DMS53 (cell line): Measurements from ENCODE around the gene CDO1.
A peak's percentile ranks its signal among the peaks of the same experiment; 100 is the strongest.
"Not testable (repeated sequence)": the region's sequence is repeated elsewhere in the genome, so short reads cannot be mapped to it uniquely, and the experiment has no call there.

ENCODE experiments used
- DNase-seq: peaks from one replicate; lab custom pipeline; 2025; lab: John Stamatoyannopoulos, UW

Gene CDO1

GRCh38 chr5:115829913-115830312, 13.5 kb upstream of the CDO1 start:
- DNase-seq, result no peak

- no peak for DNase-seq
Observed at GRCh38 chr5:115825948-115826347, 9.5 kb upstream of the CDO1 start.

GRCh38 chr5:115824983-115825382, 8.5 kb upstream of the CDO1 start:
- DNase-seq, result not testable (repeated sequence)

- no peak for DNase-seq
Observed at GRCh38 chr5:115820846-115821245, 4.4 kb upstream of the CDO1 start.

GRCh38 chr5:115818821-115819220, 2.4 kb upstream of the CDO1 start:
- DNase-seq, result no peak

- DNase-seq, result no peak
Observed at GRCh38 chr5:115817386-115817785, 927 bp upstream of the CDO1 start.

GRCh38 chr5:115815693-115816225, 700 bp downstream of the CDO1 start:
- DNase-seq, result peak; percentile 18

- DNase-seq, result no peak
Observed at GRCh38 chr5:115815006-115815692, 1.3 kb downstream of the CDO1 start.

GRCh38 chr5:115813719-115814118, 2.7 kb downstream of the CDO1 start:
- no peak for DNase-seq

GRCh38 chr5:115812372-115812771, 4.1 kb downstream of the CDO1 start:
- DNase-seq, result no peak

- no peak for DNase-seq
Observed at GRCh38 chr5:115811406-115811805, 5.1 kb downstream of the CDO1 start.

GRCh38 chr5:115810761-115811160, 5.7 kb downstream of the CDO1 start:
- DNase-seq, result no peak

- DNase-seq, result no peak
Observed at GRCh38 chr5:115809946-115810345, 6.5 kb downstream of the CDO1 start.

GRCh38 chr5:115808066-115808465, 8.4 kb downstream of the CDO1 start:
- not testable (repeated sequence) for DNase-seq

GRCh38 chr5:115807654-115808052, 8.8 kb downstream of the CDO1 start:
- DNase-seq, result no peak

GRCh38 chr5:115806986-115807653, 9.3 kb downstream of the CDO1 start:
- DNase-seq, result no peak

- no peak for DNase-seq
Observed at GRCh38 chr5:115801984-115802383, 14.5 kb downstream of the CDO1 start.

GRCh38 chr5:115801152-115801551, 15.3 kb downstream of the CDO1 start:
- DNase-seq, result no peak

GRCh38 chr5:115800108-115800507, 16.4 kb downstream of the CDO1 start:
- DNase-seq, result no peak

GRCh38 chr5:115798252-115798651, 18.2 kb downstream of the CDO1 start:
- DNase-seq, result no peak

- DNase-seq, result no peak
Observed at GRCh38 chr5:115796656-115797055, 19.8 kb downstream of the CDO1 start.

- DNase-seq, result no peak
Observed at GRCh38 chr5:115795700-115796099, 20.8 kb downstream of the CDO1 start.

- DNase-seq, result no peak
Observed at GRCh38 chr5:115788440-115788839, 28.0 kb downstream of the CDO1 start.

GRCh38 chr5:115787426-115787825, 29.0 kb downstream of the CDO1 start:
- DNase-seq, result no peak
